K562 (cell line): ENCODE results near the gene P2RY6. TPM values are rescaled to one million over a fixed set of nuclear protein-coding genes. Genes with fewer than 3 reads are reported as not detected.

ENCODE experiments used
- ATAC-seq: fragments of 200-7000 bp; cut with Tn5 transposase; 3 replicates; pipeline ENCODE4 v1.9.1; 2020; ENCODE audit warnings: moderate library complexity
- BruUV-seq: library from RNA; stranded (reverse); fragments of 400-500 nt; replicated peaks from 2 replicates; lab custom pipeline; 2021; lab: Mats Ljungman, UMichigan
- CTCF ChIA-PET: fragments of 300-600 bp; formaldehyde crosslinking; extraction: SDS; loops from one replicate; lab custom pipeline; 2021; ENCODE audit warnings: low intra/inter-chr PET ratio; lab: Yijun Ruan, JAX
- POLR2A ChIA-PET: fragments of 300-600, 350-650 bp; sonication (Branson Sonifier 250); formaldehyde crosslinking; extraction: SDS; loops from one replicate; lab custom pipeline; 2021; ENCODE audit warnings: antibody characterized with exemption, inconsistent platforms; lab: Yijun Ruan, JAX
- DNase-seq, 4 experiments: peaks; one replicate each; pipeline versions ENCODE4 v3.0.0 to v3.0.0-alpha.2; 2011 to 2018; ENCODE audit warnings: low spot score in 3 of 4, mixed read lengths in 3 of 4; ENCODE audit errors: extremely low read depth in 1 of 4
- FAIRE-seq: peaks from 2 replicates; lab custom pipeline; 2011; peaks lifted over from hg19 to GRCh38; lab: Jason Lieb, UNC
- H2AFZ ChIP-seq: 2 replicates; pipeline ENCODE4 v1.6.0; 2011; ENCODE audit warnings: low read depth, low read length, control low read depth, inconsistent platforms
- H3K27ac ChIP-seq: fragments of 200-600 bp; 3 replicates; pipeline ENCODE4 v1.8.0; 2011; ENCODE audit warnings: low read depth, mild to moderate bottlenecking, control low read depth, inconsistent platforms, low read length, moderate library complexity, mixed read lengths; ENCODE audit errors: extremely low read depth
- H3K27me3 ChIP-seq, 2 experiments: fragments of 300-600 bp in 1 of 2; 2 replicates in 1 of 2; 3 replicates in 1 of 2; pipeline versions ENCODE4 v1.6.0 to v1.8.0; 2011; ENCODE audit warnings: inconsistent platforms in 2 of 2, low read length in 2 of 2, mild to moderate bottlenecking in 1 of 2, mixed read lengths in 1 of 2, moderate library complexity in 1 of 2; ENCODE audit not compliant: control insufficient read depth in 2 of 2, insufficient read depth in 2 of 2
- H3K36me3 ChIP-seq: fragments of 300-600 bp; 3 replicates; pipeline ENCODE4 v1.8.0; 2011; ENCODE audit warnings: mild to moderate bottlenecking, low read length, inconsistent platforms; ENCODE audit not compliant: control insufficient read depth, insufficient read depth
- H3K4me1 ChIP-seq, 2 experiments: fragments of 200-600 bp in 1 of 2; replicated peaks in 1 of 2; 2 replicates in 1 of 2; 3 replicates in 1 of 2; pipeline versions ENCODE4 v1.5.1 to v1.8.0; 2011; ENCODE audit warnings: inconsistent platforms in 2 of 2, low read length in 2 of 2, mild to moderate bottlenecking in 1 of 2, mixed read lengths in 1 of 2, moderate library complexity in 1 of 2; ENCODE audit not compliant: control insufficient read depth in 2 of 2, insufficient read depth in 2 of 2
- H3K4me2 ChIP-seq: 2 replicates; pipeline ENCODE4 v1.6.1; 2011; ENCODE audit warnings: low read length, control low read depth, inconsistent platforms, mixed read lengths; ENCODE audit not compliant: insufficient read depth
- H3K4me3 ChIP-seq: fragments of 200-600 bp; sonication (generic), shearing (Covaris generic); 2 replicates; pipeline ENCODE4 v1.5.1; 2016; ENCODE audit warnings: control low read depth, inconsistent platforms
- H3K79me2 ChIP-seq: fragments of 200-600 bp; 3 replicates; pipeline ENCODE4 v1.8.0; 2011; ENCODE audit warnings: low read length, inconsistent platforms; ENCODE audit not compliant: control insufficient read depth, insufficient read depth
- H3K9ac ChIP-seq, 2 experiments: 2 replicates each; pipeline versions ENCODE4 v1.6.0 to v1.6.1; 2011; ENCODE audit warnings: low read depth in 2 of 2, low read length in 2 of 2, control low read depth in 1 of 2, inconsistent platforms in 1 of 2, mild to moderate bottlenecking in 1 of 2, mixed read lengths in 1 of 2; ENCODE audit not compliant: insufficient read depth in 1 of 2
- H3K9me1 ChIP-seq: one replicate; pipeline ENCODE4 v1.6.0; 2011; ENCODE audit warnings: inconsistent platforms, mild to moderate bottlenecking, low read length, moderate library complexity; ENCODE audit not compliant: control insufficient read depth, insufficient read depth
- H3K9me3 ChIP-seq: replicated peaks from 2 replicates; pipeline ENCODE4 v1.5.1; 2011; ENCODE audit warnings: low read depth, low read length, inconsistent platforms; ENCODE audit not compliant: control insufficient read depth, insufficient read depth
- H4K20me1 ChIP-seq: replicated peaks from 2 replicates; pipeline ENCODE4 v1.6.1; 2011; ENCODE audit warnings: low read length, inconsistent platforms, mixed read lengths; ENCODE audit not compliant: control insufficient read depth, insufficient read depth
- E2F4 ChIP-seq: sonication (generic); formaldehyde crosslinking; IDR thresholded peaks from 2 replicates; pipeline ENCODE4 v1.8.0; 2022; ENCODE audit warnings: mild to moderate bottlenecking, low read depth, missing genetic modification reagents
- ERF ChIP-seq: fragments of 450-650 bp; formaldehyde crosslinking; IDR thresholded peaks from 2 replicates; pipeline ENCODE4 v1.4.0; 2020; ENCODE audit warnings: mild to moderate bottlenecking, mixed read lengths
- HDAC2 ChIP-seq: fragments of 450-650 bp; IDR thresholded peaks from 2 replicates; pipeline ENCODE4 v1.6.1; 2016; ENCODE audit warnings: mild to moderate bottlenecking
- HMBOX1 ChIP-seq: sonication (generic); IDR thresholded peaks from 2 replicates; pipeline ENCODE4 v1.6.1; 2016
- MIER1 ChIP-seq: fragments of 450-650 bp; IDR thresholded peaks from 2 replicates; pipeline ENCODE4 v1.6.1; 2016; ENCODE audit warnings: antibody characterized with exemption, mild to moderate bottlenecking, low read depth
- NFIX ChIP-seq: fragments of 250-450 bp; sonication (Bioruptor Pico); IDR thresholded peaks from 2 replicates; pipeline ENCODE4 v1.4.0; 2020; ENCODE audit warnings: low read depth, mild to moderate bottlenecking, moderate library complexity
- PKNOX1 ChIP-seq: fragments of 450-650 bp; IDR thresholded peaks from 2 replicates; pipeline ENCODE4 v1.6.1; 2016
- PRMT5 ChIP-seq: sonication (generic); formaldehyde crosslinking; IDR thresholded peaks from 2 replicates; pipeline ENCODE4 v1.5.0; 2020; ENCODE audit warnings: missing genetic modification reagents
- ZBED1 ChIP-seq: IDR thresholded peaks from 2 replicates; pipeline ENCODE4 v1.6.1; 2014
- ZBTB33 ChIP-seq: sonication (generic); formaldehyde crosslinking; IDR thresholded peaks from 2 replicates; pipeline ENCODE4 v1.8.1; 2023; ENCODE audit warnings: mild to moderate bottlenecking, missing genetic modification reagents
- ZNF146 ChIP-seq: IDR thresholded peaks from one replicate; pipeline ENCODE4 v1.6.1; 2018; ENCODE audit warnings: missing compliant biosample characterization; ENCODE audit not compliant: unreplicated experiment
- ZNF780A ChIP-seq: fragments of 250-450 bp; sonication (Bioruptor Pico); IDR thresholded peaks from 2 replicates; pipeline ENCODE4 v1.5.0; 2021; ENCODE audit warnings: mild to moderate bottlenecking
- in situ Hi-C: fragments of 300-500 bp; cut with MboI; formaldehyde crosslinking; loops from 4 replicates; pipeline ENCODE4 v1.15.0; 2018; ENCODE audit warnings: inconsistent platforms, mixed read lengths
- intact Hi-C: fragments of 100-400 bp; cut with micrococcal nuclease; formaldehyde crosslinking; loops from 2 replicates; pipeline ENCODE4 v1.14.2; 2022
- polyA plus RNA-seq, 8 experiments: library from polyadenylated mRNA; depleted of rRNA in 4 of 8; stranded (reverse) in 5 of 8; unstranded in 3 of 8; fragments of >200 nt; fragmentation: Nextera tagmentation in 2 of 8; fragmentation: Illumina TruSeq in 1 of 8; extraction: Ambion mirVana in 2 of 8; extraction: Trizol in 1 of 8; gene quantifications; 2 replicates each; pipeline versions ENCODE4 v1.2.1 to v1.2.3, GENCODE V29; 2011 to 2014; ENCODE audit warnings: inconsistent platforms in 1 of 8, missing spikeins in 1 of 8
- total RNA-seq, 7 experiments: library from RNA; depleted of rRNA in 6 of 7; stranded (reverse); fragments of >200 nt in 6 of 7; fragmentation: Illumina TruSeq in 2 of 7; extraction: Trizol in 2 of 7; gene quantifications; 2 replicates each; pipeline versions ENCODE4 v1.2.1 to v1.2.3, GENCODE V29; 2011 to 2021; ENCODE audit warnings: low replicate concordance in 1 of 7

Gene P2RY6
- total and polyA plus RNA-seq, 9 of the 15 experiments (the other 6 are each of a cell fraction or from before 2014, with no cell fraction given): not detected

- Histone ChIP-seq H3K4me2 (no peak overlapping the region), H3K9me3 (no peaks in the 10 kb centered on the region)
- CTCF ChIA-PET: no interaction called here
- in situ Hi-C loops: no loop called here
- TF ChIP-seq HDAC2 (no peak), NFIX (CRISPR knock-in tag) (no peak), HMBOX1 (no peak), PKNOX1 (no peak), ERF (no peak), ZBED1 (no peak), E2F4 (no peak), PRMT5 (CRISPR knock-in tag) (no peak), ZNF146 (CRISPR knock-in tag) (no peak), ZBTB33 (CRISPR knock-in tag) (no peak), MIER1 (no peak), ZNF780A (no peak)
- TF ChIP-seq, all 486 proteins: peak for 0
- no peaks in the 10 kb centered on the region for H3K79me2 ChIP-seq
- H3K9ac ChIP-seq: no peak overlapping the region
- POLR2A ChIA-PET: interaction anchor here (1.0 kb wide), 1 partner anchor 25 kb away, joined by 3 read pairs; no protein-coding TSS in a partner anchor
- peaks cover 6 to 71% of the 10 kb centered on the region in 2 experiments; a peak in 3 of 5 replicates for H3K27me3 ChIP-seq
- no peaks in the 10 kb centered on the region; the same call in 1 of the 2 replicates for H4K20me1 ChIP-seq
- no peak overlapping the region for H3K4me3 ChIP-seq
- H3K9me1 ChIP-seq: no peaks in the 10 kb centered on the region
- BruUV-seq: no TSS peak
- no peak for FAIRE-seq
- H3K36me3 ChIP-seq: no peaks in the 10 kb centered on the region
- DNase-seq: no peak
- intact Hi-C loops: no loop called here
- no peak overlapping the region for H3K27ac ChIP-seq
- no peak for ATAC-seq
- H2AFZ ChIP-seq: no peak overlapping the region
- peaks cover 0 to 12% of the 10 kb centered on the region in 2 experiments; a peak in 2 of 5 replicates for H3K4me1 ChIP-seq
Observed at GRCh38 chr11:73233211-73233610, 38.9 kb upstream of the P2RY6 start.
